ENCODE data around the gene KIF26B.

KIF26B gene

GRCh38 chr1:245270063-245270462 lies 115.3 kb downstream of the KIF26B start:
- TF ChIP-seq, protein P1, sequence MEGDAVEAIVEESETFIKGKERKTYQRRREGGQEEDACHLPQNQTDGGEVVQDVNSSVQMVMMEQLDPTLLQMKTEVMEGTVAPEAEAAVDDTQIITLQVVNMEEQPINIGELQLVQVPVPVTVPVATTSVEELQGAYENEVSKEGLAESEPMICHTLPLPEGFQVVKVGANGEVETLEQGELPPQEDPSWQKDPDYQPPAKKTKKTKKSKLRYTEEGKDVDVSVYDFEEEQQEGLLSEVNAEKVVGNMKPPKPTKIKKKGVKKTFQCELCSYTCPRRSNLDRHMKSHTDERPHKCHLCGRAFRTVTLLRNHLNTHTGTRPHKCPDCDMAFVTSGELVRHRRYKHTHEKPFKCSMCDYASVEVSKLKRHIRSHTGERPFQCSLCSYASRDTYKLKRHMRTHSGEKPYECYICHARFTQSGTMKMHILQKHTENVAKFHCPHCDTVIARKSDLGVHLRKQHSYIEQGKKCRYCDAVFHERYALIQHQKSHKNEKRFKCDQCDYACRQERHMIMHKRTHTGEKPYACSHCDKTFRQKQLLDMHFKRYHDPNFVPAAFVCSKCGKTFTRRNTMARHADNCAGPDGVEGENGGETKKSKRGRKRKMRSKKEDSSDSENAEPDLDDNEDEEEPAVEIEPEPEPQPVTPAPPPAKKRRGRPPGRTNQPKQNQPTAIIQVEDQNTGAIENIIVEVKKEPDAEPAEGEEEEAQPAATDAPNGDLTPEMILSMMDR (conservative IDR thresholded peaks at IDR 0.05; ENCODE audit: low read depth) = no peak
- DNase-seq (ENCODE audit: low spot score) = no peak
- ChIA-PET POLR2A (ENCODE audit: low non-redundant PET) (no interaction called here), CTCF (no interaction called here)
- H3K27ac ChIP-seq = no peak overlapping the region

GRCh38 chr1:245270972-245271371 lies 116.2 kb downstream of the KIF26B start:
- CTCF ChIA-PET = no interaction called here
- POLR2A ChIA-PET (ENCODE audit: low non-redundant PET) = no interaction called here
- TF ChIP-seq, protein P1 (conservative IDR thresholded peaks at IDR 0.05; ENCODE audit: low read depth) = no peak
- H3K27ac ChIP-seq = no peak overlapping the region
- DNase-seq (ENCODE audit: low spot score) = no peak

GRCh38 chr1:245272676-245273075 lies 117.9 kb downstream of the KIF26B start:
- ChIA-PET CTCF (interaction anchor here (0.6 kb wide), 2 partner anchors 13 to 259 kb away, joined by 3 read pairs; no protein-coding TSS in a partner anchor), POLR2A (ENCODE audit: low non-redundant PET) (no interaction called here)
- TF ChIP-seq, protein P1 (conservative IDR thresholded peaks at IDR 0.05; ENCODE audit: low read depth) = no peak
- DNase-seq (ENCODE audit: low spot score) = no peak
- H3K27ac ChIP-seq = no peak overlapping the region

DNA sequence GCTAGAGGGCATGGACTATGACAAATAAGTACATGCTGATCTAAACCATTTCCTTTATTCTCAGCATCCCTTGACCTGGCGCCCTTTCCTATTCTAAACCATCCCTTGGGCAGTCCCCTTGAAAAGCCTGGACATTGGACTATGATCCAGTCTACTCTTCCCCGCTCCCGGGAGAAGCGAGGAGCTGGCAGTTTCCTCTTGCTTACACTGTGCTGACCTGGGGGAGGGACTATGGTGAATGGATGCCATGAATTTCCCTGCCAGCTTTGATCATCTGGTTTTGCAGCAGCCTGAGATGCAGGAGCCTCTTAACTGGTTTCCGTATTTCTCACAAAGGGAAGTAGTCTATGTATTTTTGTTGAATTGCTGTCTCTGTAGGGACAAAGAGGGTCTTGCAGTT lies 121.7 kb downstream of the KIF26B start:
- ChIA-PET CTCF (no interaction called here), POLR2A (ENCODE audit: low non-redundant PET) (no interaction called here)
- DNase-seq (ENCODE audit: low spot score) = no peak
- H3K27ac ChIP-seq = no peak overlapping the region
- TF ChIP-seq, protein P1 (conservative IDR thresholded peaks at IDR 0.05; ENCODE audit: low read depth) = no peak

DNA sequence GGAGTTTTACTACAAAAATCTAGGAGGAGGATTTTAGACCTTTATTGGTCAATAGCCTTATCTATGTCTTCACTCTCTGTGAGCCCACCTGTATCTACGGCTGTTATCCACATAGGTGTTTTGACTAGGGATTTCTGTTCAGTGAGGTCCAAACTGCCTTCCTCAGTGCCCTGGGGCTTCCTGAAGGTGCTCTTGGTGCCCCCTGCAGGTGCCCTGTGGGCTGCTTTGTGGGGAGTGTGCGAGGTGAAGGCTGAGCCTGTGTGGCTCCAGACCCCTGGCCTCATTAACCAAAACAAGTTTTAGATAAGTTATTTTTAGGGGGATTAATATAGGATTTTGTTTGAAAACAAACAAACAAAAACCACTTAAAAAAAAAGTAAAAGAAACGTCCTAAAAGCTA lies 122.5 kb downstream of the KIF26B start:
- no peak overlapping the region for H3K27ac ChIP-seq
- POLR2A ChIA-PET (ENCODE audit: low non-redundant PET) = no interaction called here
- no peak for DNase-seq (ENCODE audit: low spot score)
- CTCF ChIA-PET = interaction anchor here (0.7 kb wide), 1 partner anchor 1110 kb away, joined by 3 read pairs; no protein-coding TSS in a partner anchor
- TF ChIP-seq, protein P1 (conservative IDR thresholded peaks at IDR 0.05; ENCODE audit: low read depth) = no peak

DNA sequence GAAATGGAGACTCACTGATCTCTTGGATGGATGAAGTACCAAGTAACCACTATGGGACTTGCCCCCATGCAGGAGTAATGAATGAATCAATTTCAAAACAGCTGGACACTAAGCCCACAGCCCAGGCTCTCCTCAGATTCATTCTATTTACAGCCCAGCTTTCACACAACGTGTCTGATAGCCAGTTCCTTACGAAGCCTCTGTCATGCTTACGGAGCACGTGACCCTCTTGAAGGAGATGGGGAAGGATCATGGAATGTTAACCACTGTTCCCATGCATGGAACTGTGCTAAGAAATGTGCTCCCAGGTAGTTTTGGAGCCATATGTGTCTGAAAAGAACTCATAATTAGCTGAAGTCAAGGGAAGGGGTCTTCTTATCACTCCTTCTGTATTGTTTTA lies 124.1 kb downstream of the KIF26B start:
- H3K27ac ChIP-seq = no peak overlapping the region
- CTCF ChIA-PET = interaction anchor here (0.6 kb wide), 1 partner anchor 334 kb away, joined by 5 read pairs; no protein-coding TSS in a partner anchor
- no peak for DNase-seq (ENCODE audit: low spot score)
- POLR2A ChIA-PET (ENCODE audit: low non-redundant PET) = no interaction called here
- TF ChIP-seq, protein P1 (conservative IDR thresholded peaks at IDR 0.05; ENCODE audit: low read depth) = no peak

- TF ChIP-seq, protein P1 (conservative IDR thresholded peaks at IDR 0.05; ENCODE audit: low read depth) = no peak
- CTCF ChIA-PET = interaction anchor here (0.6 kb wide), 2 partner anchors 122 to 334 kb away, joined by 3 to 5 read pairs; no protein-coding TSS in a partner anchor
- POLR2A ChIA-PET (ENCODE audit: low non-redundant PET) = no interaction called here
- no peak overlapping the region for H3K27ac ChIP-seq
- no peak for DNase-seq (ENCODE audit: low spot score)
Observed at GRCh38 chr1:245279346-245279745, 124.6 kb downstream of the KIF26B start.
